Activated CD4-positive, alpha-beta T cell treated with anti-CD3 and anti-CD28 coated beads for 48 hours (primary cell): ENCODE measurements around the gene POLR1G.

Experiments used
- DNase-seq: peaks from one replicate; pipeline ENCODE4 v3.0.0-alpha.2; 2020

Gene POLR1G

GRCh38 chr19:45406226-45407090, at the start of gene POLR1G:
POLR1G (plus strand) TSS chr19:45406644; CDS start chr19:45406697, 53 bp downstream.
- DNase-seq = peak; percentile 88

DNA sequence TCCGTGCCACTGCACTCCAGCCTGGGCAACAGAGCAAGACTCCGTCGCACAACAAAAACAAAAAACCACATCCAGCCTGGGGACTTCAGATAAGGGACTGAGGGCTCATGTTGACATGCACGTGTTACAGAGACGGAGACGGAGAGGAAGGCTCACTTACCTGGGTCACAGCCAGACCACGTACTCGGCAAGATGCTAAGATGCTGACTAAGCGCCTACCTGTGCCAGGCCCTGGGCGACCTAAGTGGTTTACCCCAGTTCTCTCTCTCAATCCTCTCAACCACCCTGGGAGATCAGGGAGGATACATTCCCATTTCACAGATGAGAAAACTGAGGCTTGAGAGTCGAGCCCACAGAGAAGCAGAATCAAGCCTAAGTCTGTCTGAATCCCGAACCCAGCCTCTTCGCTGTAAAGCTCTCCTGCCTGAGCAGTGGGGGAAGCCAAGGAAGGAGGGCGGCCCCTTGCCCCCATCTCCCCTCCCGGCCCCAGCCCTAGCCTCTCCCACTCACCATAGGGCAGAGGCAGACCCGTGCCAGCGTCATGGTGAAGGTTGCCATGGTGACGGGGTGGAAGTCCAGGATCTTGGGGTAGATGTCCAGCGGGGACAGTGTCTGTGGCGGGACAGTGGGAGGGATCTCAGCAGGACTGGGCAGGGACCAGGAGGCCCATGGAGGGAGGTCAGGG, 49.5 kb upstream of the POLR1G start:
- DNase-seq = no peak

DNA sequence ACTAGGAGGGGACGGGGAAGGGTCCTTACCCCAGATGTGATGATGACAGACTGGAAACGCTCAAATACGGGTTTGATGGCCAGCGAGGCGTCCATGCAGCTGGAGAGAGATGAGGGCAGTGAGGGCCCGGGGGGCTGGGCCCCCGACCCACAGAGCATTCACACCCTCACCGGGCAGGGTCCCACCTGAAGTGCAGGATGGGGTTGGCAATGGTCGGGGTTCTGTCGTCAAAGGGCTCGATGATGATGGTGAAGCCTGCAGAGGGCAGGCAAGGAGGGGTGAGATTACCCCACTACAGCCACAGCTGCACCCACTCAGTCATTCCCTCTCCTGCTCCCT, 49.0 kb upstream of the POLR1G start:
- DNase-seq = no peak

DNA sequence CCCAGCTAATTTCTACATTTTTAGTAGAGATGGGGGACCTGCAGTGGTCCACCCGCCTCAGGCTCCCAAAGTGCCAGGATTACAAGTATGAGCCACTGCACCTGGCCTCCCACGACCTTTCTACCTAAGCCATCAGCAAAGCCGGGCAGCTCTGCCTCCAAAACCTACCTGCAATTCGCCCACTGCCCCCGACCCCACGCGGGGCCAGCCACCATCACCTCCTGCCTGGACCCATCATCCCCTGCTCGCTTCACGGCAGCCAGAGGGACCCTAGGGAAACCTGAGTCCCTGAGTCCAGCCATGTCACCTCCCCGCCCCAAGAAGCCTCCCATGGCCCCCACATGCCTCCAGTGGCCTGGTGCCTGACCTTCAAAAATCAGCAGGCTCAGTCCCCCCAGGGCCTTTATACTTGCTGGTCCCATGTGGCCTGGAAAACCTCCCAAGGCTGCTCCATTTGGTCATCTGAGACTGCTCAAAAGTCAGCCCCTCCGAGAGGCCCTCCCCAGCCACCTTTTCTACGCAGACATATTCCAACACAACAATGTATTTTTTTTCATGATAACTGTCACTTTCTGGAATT, 48.1 kb upstream of the POLR1G start:
- no peak for DNase-seq

DNA sequence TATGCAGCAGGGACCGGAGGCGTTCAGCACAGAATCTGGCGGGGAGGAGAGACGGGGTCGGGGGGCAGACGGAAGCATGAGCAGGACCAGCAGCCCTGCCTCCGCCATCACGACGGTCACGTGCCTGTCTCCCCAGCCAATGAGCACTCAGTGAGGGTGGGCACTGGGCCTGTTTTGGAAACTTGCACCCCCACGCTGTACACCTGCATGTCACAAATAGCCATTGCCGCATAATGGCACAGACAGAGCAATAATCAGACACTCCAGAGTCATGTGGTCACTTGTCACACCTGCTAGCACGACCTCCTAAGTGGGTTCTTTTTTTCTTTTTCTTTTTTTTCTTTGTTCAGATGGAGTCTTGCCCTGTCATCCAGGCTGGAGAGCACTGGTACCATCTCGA, 44.8 kb upstream of the POLR1G start:
- DNase-seq = no peak

- no peak for DNase-seq
Observed at GRCh38 chr19:45362291-45362690, 44.2 kb upstream of the POLR1G start.

- DNase-seq = no peak
Observed at GRCh38 chr19:45363861-45364459, 42.5 kb upstream of the POLR1G start.

DNA sequence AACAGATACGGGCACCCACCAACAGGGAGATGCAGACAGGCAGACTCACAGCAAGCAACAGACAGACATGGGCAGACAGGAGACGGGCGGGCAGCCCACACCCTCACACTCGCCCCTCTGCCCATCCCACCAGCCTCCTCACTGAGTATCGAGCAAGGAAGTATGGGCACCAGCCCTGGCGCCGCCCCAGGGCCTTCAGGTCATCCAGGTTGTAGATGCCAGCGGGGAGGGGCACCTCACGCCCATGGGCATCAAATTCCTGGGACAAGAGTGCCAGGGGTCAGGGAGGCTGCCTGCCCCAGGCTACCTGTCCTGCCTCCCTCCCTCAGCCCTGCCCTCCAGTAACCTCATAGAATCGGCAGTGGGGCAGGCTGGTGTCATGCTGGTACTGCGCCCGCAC, 41.7 kb upstream of the POLR1G start:
- no peak for DNase-seq

DNA sequence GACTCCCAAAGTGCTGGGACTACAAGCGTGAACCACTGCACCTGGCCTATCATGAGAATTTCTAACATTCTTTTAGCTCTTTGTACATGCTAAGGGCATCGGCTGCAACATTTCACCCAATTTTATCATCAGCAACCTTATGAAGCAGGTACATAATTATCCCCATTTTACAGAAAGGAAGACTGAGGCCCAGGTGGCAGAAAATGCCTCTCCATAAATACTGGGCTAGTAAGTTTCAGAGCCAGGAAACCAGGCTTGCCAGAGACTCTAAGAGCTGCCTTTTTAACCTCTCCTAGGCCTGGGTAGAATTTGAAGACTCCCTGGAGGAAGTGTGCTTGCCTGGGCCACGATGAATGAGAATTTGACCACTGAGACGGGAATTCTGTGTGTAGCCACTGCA, 38.3 kb upstream of the POLR1G start:
- no peak for DNase-seq

DNA sequence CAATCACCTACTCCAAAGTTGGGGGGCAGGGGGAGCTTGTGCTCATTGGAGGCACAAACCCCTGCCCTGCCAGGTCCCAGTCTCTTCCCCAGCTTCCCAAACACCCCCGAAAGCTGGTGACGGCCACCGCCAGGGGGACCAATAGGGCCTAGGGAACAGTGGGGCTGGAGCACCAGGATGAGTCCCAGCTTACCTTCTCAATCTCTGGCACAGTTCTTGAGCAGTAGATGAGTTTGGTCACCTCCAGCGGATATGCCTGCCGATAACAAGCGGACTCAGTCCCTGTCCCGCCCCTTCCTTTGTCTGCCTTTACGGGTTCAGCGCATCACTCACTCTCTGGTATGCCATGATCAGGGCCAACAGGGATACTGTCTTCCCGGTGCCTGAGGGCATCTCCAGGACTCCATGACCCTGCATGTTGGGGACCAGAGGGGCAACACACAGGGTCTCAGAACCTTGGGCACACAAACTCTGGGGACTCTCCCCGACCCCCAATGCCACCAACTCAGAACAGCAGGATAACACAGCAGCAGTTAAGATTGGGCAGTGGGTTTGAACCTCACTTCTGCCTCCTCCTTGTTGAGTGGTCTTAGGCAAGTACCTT, 37.6 kb upstream of the POLR1G start:
- DNase-seq = no peak

DNA sequence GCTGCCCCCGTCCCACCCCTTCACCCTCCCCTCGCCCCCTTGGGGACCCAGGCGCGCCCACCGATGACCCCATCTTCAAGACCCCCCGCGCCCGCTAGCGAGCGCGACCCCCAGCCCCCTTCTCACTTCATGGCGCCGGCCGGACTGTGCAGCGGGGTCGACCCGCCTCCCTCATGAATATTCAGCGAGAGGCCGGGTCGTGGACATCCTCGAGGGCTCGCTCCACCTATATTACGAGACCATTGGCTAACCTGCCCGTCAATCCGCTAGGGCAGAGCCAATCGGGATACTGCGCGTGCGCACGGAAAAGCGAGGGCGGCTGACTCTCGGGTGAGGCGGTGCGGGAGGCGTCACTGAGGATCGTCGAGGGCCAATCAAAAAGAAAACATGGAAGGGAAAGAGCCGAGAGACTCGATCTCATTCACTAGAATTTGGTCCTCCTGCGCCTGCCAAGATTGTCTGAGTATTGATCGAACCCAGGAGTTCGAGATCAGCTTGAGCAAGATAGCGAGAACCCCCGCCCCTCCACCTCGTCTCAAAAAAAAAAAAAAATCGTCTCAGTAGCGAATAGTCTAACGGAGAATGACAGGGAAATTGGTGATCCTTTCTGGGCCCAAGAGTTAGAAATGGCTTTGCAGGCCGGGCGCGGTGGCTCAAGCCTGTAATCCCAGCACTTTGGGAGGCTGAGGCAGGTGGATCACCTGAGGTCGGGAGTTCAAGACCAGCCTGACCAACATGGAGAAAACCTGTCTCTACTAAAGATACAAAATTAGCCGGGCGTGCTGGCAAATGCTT, 35.8 kb upstream of the POLR1G start, which contains the start of gene ERCC2:
Gene ERCC2 (minus strand): TSS at position 164 of the 795 bp plus-strand sequence. CDS start 33 bp downstream, at position 131.
- DNase-seq = peak; percentile 100

DNA sequence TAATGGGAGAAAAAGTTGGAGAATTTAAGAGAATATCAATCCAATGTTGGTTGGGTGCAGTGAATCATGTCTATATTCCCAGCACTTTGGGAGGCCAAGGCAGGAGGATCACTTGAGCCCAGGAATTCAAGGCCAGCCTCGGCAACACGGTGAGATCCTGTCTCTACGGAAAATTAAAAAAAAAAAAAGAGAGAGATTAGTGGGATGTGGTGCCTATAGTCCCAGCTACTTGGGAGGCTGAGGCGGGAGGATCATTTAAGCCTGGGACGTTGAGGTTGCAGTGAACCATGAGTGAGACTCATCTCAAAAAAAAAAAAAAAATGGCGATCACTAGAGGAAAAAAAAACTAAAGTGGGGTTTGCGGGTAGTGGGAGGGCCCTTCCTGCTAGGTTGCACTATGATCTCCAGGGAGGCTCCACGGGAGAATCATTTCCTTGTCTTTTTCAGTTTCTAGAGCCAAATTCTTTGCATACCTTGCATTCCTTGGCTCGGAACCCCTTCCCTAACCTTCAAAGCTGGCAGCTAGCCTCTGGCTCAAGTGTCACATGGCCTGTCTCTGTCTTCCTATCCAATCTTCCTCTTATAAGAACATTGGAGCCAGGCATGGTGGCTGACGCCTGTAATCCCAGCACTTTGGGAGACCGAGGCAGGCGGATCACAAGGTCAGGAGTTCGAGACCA, 30.3 kb upstream of the POLR1G start:
- DNase-seq = no peak

GRCh38 chr19:45380107-45380506, 26.3 kb upstream of the POLR1G start:
- no peak for DNase-seq

DNA sequence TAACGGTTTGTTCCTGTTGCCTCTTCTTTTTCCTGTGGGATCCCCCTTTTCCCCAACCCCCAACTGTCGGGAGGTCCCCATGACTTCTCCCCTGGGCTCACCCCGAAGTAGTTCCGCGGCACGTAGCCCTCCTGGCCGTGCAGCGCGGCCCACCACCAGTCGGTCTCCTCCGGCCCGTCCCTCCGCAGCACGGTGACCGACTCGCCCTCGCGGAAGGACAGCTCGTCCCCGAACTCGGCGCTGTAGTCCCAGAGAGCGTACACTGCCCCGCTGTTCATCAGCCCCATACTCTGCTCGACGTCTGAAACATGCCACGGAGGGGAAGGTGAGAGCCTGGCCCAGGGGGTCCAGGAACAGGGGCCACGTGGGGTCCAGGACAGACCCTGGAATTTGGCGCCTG, 24.0 kb upstream of the POLR1G start:
- no peak for DNase-seq

- no peak for DNase-seq
Observed at GRCh38 chr19:45385392-45386221, 20.8 kb upstream of the POLR1G start.

DNA sequence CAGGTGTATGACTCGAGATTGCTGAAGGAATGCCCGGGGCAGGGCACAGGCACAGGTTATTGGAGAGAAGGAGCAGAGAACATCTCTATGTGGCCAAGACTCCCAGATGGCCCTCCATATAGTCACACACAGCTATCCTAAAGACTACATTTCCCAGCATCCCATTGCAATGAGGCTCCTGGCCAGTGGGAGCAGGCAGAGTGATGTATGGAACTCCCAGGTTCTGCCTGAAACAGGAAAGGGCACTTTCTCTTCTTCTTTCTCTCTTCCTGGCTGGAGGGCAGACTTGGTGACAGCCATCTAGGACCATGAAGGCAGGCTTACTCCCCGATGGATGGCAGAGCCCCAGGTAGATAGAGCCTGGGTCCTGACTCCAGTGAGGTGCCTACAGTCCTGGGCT, 15.1 kb upstream of the POLR1G start:
- no peak for DNase-seq

GRCh38 chr19:45391871-45392665, 14.4 kb upstream of the POLR1G start:
- DNase-seq = no peak

- no peak for DNase-seq
Observed at GRCh38 chr19:45395821-45396617, 10.4 kb upstream of the POLR1G start.

GRCh38 chr19:45400192-45400591, 6.3 kb upstream of the POLR1G start:
- DNase-seq = no peak
